NCI-H1930 (cell line): ENCODE measurements around the gene BGLAP.
"Not testable (repeated sequence)": the region's sequence is repeated elsewhere in the genome, so short reads cannot be mapped to it uniquely, and the experiment has no call there.

Source experiments
- DNase-seq, 2 experiments: peaks; one replicate each; lab custom pipeline; 2025; lab: John Stamatoyannopoulos, UW

BGLAP gene

GRCh38 chr1:156241926-156242325 is at the start of gene BGLAP:
TSS of gene BGLAP (plus strand) at chr1:156242184. CDS start at chr1:156242232, 48 bp downstream.
- DNase-seq = no peak

DNA sequence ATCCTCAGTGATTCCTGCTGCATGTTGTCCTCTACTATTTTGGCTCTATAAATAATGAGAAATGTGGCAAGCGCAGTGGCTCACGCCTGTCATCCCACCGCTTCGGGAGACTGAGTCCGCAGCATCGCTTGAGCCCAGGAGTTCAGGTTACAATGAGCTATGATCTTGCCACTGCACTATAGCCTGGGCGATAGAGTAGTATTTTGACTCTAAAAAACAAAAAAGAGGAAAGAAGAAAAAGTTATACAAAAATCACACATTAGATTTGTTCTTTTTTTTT is 48.8 kb upstream of the BGLAP start:
- no peak for DNase-seq

DNA sequence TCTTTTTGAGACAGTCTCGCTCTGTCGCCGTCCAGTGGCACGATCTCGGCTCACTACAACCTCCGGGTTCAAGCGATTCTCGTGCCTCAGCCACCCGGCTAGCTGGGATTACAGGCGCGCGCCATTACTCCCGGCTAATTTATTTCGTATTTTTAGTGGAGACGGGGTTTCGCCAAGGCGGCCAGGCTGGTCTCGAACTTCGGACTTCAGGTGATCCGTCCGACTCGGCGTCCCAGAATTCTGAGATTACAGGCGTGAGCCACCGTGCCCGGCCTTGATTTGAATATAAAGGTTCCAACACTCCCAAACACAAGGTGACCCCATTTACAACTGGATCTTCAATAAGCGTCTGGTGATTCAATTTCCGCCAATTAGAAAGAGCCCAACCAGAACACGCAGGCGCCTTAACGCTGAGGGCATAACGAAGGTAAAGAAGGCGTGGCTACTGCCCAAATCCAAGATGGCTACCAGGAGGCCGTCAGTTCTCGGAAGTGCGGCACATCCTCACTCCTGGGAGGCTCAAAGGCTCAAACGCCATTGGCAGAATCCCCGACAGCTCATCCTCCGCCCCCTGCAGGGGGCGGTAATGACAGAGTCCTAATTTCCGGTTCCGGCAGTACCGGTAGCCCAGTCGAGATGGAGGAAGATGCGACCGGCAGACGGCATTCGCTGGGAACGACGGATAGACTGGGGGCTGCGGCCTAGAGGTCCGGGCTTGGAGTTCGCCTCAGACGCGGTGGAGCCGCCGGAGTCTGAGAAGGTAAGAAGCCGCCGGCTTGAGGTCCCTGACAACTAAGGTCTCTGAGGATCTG is 48.3 kb upstream of the BGLAP start, which contains the start of gene SLC25A44:
SLC25A44 (plus strand) TSS at position 617 of the 812 bp plus-strand sequence. CDS start 5,744 bp downstream, outside the sequence.
- peak; percentile 98 to 99 for DNase-seq

DNA sequence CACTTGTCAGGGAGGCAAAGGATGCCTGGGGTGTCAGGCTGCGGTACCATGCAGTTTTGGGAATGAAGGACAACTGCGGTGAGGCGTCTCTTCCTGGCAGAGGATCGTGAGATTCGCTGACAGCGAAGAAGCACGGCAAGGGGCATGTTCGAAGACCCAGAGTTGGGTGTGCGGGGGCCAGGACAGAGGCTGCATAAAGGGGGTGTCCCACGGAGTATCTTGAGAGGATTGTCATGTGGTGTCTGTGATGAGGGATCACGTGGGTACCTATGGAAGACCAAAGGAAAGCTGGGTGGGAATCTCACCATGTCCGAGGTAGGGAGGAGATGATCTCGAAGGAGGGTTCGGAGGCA is 47.7 kb upstream of the BGLAP start:
- DNase-seq = no peak

DNA sequence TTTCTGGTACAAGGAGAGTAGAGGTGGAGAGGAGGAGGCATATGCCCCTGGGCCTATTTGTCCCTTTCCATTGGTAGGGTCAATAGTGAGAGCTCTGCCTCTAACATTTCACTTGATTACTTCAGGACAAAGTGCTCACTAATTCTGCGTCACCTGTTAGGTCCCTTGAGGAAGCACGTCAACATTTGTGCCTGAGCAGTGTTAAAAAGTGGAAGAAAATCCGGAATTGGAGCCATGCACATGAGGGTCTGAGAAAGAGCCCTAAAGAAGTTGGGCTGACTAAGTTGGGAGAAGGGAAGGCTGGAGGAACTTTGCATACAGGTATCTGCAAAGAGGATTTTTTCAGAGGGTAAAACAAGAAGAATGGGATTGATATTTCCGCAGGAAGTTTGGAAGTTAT is 46.1 kb upstream of the BGLAP start:
- DNase-seq = no peak

- DNase-seq = no peak
Measured at GRCh38 chr1:156196445-156196844, 45.5 kb upstream of the BGLAP start.

- no peak for DNase-seq
Measured at GRCh38 chr1:156198831-156199349, 43.1 kb upstream of the BGLAP start.

DNA sequence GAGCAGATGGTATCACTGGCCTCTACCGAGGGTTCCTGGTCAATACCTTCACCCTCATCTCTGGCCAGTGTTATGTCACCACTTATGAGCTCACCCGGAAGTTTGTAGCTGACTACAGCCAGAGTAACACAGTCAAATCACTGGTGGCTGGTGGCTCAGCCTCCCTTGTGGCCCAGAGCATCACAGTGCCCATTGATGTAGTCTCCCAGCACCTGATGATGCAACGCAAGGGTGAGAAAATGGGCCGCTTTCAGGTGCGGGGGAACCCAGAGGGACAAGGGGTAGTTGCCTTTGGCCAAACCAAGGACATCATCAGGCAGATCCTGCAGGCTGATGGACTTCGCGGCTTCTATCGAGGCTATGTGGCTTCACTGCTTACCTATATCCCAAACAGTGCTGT is 41.9 kb upstream of the BGLAP start:
- DNase-seq = no peak

- DNase-seq = no peak
Measured at GRCh38 chr1:156203331-156203730, 38.7 kb upstream of the BGLAP start.

DNA sequence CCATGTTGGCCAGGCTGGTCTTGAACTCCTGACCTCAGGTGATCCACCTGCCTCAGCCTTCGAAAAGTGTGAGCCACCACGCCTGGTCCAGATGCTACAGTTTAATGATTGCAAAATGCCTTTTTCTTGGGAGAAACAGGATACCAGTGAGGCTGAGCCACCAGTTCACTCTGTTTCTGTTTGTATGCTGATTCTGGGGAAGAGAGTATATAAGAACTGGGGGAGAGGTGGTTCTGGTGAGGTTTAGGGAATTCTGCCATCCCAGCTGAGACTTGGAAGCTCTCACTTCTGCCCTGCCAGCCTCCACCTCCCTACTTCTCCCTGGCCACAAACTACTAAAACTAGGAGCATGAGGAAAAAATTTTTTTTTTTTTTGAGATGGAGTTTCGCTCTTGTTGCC is 37.3 kb upstream of the BGLAP start:
- no peak for DNase-seq

GRCh38 chr1:156211243-156211642 is 30.7 kb upstream of the BGLAP start:
- no peak for DNase-seq

DNA sequence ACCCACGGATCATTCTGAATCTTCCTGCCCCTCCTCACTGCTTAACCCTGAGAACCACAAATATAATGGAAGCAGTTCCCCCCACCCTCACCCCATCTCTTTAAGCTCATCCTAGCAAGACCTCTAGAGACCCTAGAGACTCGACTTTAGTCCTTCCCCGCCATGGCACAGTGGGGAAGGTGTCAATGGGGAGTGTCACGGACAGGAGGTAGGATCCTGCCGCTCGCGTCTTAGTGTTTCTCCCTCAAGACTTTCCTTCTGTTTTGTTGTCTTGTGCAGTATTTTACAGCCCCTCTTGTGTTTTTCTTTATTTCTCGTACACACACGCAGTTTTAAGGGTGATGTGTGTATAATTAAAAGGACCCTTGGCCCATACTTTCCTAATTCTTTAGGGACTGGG is 29.9 kb upstream of the BGLAP start:
- no peak for DNase-seq

DNA sequence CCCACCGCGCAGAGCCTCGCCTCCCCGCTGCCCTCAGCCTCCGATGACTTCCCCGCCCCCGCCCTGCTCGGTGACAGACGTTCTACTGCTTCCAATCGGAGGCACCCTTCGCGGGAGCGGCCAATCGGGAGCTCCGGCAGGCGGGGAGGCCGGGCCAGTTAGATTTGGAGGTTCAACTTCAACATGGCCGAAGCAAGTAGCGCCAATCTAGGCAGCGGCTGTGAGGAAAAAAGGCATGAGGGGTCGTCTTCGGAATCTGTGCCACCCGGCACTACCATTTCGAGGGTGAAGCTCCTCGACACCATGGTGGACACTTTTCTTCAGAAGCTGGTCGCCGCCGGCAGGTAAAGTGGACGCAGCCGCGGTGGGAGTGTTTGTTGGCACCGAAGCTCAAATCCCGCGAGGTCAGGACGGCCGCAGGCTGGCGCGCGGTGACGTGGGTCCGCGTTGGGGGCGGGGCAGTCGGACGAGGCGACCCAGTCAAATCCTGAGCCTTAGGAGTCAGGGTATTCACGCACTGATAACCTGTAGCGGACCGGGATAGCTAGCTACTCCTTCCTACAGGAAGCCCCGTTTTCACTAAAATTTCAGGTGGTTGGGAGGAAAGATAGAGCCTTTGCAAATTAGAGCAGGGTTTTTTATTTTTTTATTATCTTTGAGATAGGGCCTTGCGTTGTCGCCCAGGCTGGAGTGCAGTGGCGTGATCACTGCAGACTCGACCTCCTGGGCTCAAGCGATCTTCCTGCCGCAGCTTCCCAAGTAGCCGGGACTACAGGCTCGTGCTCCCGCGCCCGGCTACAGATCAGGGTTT is 28.9 kb upstream of the BGLAP start, which contains the start of gene PMF1:
PMF1 (plus strand) TSS at position 175 of the 811 bp plus-strand sequence; CDS start at position 184, 9 bp downstream.
- peak; percentile 89 to 94 for DNase-seq

DNA sequence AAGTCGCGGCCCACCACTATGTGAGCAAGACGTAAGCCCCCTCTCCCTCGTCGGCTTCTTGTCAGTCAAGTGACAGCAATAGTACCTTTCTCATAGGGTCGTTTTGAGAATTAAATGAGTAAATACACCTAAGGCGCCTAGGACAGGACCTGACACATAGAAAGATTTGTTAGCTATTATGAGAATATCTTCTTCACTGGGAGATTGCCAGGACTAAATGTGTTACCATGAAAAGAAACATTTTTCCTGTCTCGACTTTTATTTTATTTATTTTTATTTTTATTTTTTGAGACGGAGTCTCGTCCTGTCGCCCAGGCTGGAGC is 28.4 kb upstream of the BGLAP start:
- no peak for DNase-seq

- no peak for DNase-seq
Measured at GRCh38 chr1:156214024-156214748, 27.8 kb upstream of the BGLAP start.

DNA sequence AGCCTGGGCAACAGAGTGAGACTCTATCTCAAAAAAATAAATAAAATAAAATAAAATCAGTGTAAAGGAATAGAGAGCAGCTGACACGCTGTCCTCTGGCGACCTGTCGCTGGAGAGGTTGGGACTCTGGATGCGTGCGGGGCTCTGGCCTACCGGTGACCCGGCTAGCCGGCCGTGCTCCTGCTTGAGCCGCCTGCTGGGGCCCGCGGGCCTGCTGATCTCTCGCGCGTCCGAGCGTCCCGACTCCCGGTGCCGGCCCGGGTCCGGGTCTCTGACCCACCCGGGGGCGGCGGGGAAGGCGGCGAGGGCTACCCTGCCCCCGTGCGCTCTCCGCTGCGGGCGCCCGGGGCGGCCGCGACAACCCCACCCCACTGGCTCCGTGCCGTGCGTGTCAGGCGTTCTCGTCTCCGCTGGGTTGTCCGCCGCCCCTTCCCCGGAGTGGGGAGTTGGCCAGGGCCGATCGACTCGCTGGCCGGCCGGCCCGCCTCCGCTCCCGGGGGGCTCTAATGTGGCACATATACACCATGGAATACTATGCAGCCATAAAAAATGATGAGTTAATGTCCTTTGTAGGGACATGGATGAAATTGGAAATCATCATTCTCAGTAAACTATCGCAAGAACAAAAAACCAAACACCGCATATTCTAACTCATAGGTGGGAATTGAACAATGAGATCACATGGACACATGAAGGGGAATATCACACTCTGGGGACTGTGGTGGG is 25.5 kb upstream of the BGLAP start:
- DNase-seq = not testable (repeated sequence)

- DNase-seq = no peak
Measured at GRCh38 chr1:156217871-156218270, 24.1 kb upstream of the BGLAP start.

DNA sequence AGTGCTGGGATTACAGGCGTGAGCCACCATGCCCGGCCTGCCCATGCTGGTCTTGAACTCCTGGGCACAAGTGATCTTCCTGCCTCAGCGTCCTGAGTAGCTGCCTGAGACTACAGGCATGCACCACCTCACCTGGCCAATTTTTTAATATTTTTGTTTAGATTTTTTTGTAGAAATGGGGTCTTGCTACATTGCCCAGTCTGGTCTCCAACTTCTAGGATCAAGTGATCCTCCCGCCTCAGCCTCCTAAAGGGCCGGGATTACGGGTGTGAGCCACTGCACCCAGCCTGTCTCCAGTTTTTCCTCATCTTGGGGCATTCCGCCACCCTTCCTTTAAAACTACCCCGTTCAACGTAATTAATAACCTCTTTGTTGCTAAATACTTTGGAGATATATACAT is 21.8 kb upstream of the BGLAP start:
- no peak for DNase-seq

GRCh38 chr1:156221986-156222692 is 19.8 kb upstream of the BGLAP start:
- no peak for DNase-seq

GRCh38 chr1:156225677-156226014 is 16.3 kb upstream of the BGLAP start:
- no peak for DNase-seq

DNA sequence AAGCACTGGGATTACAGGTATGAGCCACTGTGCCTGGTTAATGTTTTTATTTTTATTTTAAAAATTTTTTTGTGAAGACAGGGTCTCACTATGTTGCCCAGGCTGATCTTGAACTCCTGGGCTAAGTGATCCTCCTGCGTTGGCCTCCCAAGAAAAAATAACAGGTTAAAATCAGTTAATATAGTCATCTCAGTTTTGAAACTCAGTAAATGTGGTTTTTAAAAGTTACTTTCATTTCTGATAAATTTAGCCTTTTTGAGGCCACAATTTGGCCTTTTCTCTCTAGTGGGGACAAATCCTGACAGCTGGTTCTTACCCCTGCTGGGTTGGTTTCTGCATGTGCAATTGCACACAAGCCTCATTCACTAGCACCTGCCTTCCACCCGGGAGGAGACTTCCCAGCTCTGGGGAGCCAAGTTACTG is 15.9 kb upstream of the BGLAP start:
- no peak for DNase-seq
